Body of pancreas (tissue), 4 donors: ENCODE measurements around the gene LIMS1. TPM values are rescaled to one million over a fixed set of nuclear protein-coding genes. Genes with fewer than 3 reads are reported as not detected.

ENCODE experiments used
- ATAC-seq: fragments of 150-250 bp; one replicate; pipeline ENCODE4 v1.9.1; 2016
- DNase-seq, 4 donors: peaks; one replicate each; pipeline ENCODE4 v3.0.0-alpha.2; 2019
- H3K27ac ChIP-seq, 4 donors: fragments of 200-600 bp; sonication (generic); 1 replicate in 3 of 4; 2 replicates in 1 of 4; pipeline versions ENCODE4 v1.5.1 to v1.6.1; 2016 to 2019; ENCODE audit warnings: mild to moderate bottlenecking in 1 of 4, mixed read lengths in 1 of 4, moderate library complexity in 1 of 4
- H3K27me3 ChIP-seq, 2 donors: fragments of 200-600 bp; sonication (generic); one replicate each; pipeline ENCODE4 v1.6.0; 2016; ENCODE audit warnings: mild to moderate bottlenecking in 1 of 2
- H3K36me3 ChIP-seq, 2 donors: fragments of 200-600 bp; sonication (generic); replicated peaks in 1 of 2; 2 replicates each; pipeline ENCODE4 v1.5.1; 2016; ENCODE audit warnings: low read depth in 2 of 2; ENCODE audit not compliant: insufficient read depth in 1 of 2
- H3K4me1 ChIP-seq: fragments of 200-600 bp; sonication (generic); one replicate; pipeline ENCODE4 v1.6.0; 2016
- H3K4me3 ChIP-seq, 2 donors: fragments of 200-600 bp; sonication (generic); 1 replicate in 1 of 2; 2 replicates in 1 of 2; pipeline ENCODE4 v1.5.1; 2016 to 2019
- H3K9me3 ChIP-seq, 3 donors: fragments of 200-600 bp; sonication (generic); 1 replicate in 2 of 3; 2 replicates in 1 of 3; pipeline ENCODE4 v1.5.1; 2016
- CTCF ChIP-seq, 7 experiments: fragments of 450-650 bp in 4 of 7; fragments of 200-600 bp in 3 of 7; sonication (generic) in 3 of 7; IDR thresholded peaks; one replicate each; pipeline ENCODE4 v1.5.1; 2016 to 2019; ENCODE audit warnings: antibody characterized with exemption in 7 of 7
- POLR2A ChIP-seq, 3 donors: fragments of 450-650 bp; IDR thresholded peaks; one replicate each; pipeline ENCODE4 v1.6.1; 2016; ENCODE audit warnings: antibody characterized with exemption in 3 of 3, mild to moderate bottlenecking in 2 of 3
- WGBS, 2 donors: methylation state at CpG; one replicate each; pipeline ENCODE4 v1.1.5; 2017; 5-methylcytosine and 5-hydroxymethylcytosine counted together
- intact Hi-C: fragments of 100-400 bp; cut with DNase I; formaldehyde crosslinking; loops from one replicate; pipeline ENCODE4 v1.15.1; 2023
- total RNA-seq, 2 donors: library from RNA; depleted of rRNA; stranded (reverse); fragments of >200 nt; gene quantifications; one replicate each; pipeline ENCODE4 v1.1.0, GENCODE V29; 2016

LIMS1 gene
- total RNA-seq, 2 donors from 2014 or later: 19.1 to 28.3 TPM

DNA sequence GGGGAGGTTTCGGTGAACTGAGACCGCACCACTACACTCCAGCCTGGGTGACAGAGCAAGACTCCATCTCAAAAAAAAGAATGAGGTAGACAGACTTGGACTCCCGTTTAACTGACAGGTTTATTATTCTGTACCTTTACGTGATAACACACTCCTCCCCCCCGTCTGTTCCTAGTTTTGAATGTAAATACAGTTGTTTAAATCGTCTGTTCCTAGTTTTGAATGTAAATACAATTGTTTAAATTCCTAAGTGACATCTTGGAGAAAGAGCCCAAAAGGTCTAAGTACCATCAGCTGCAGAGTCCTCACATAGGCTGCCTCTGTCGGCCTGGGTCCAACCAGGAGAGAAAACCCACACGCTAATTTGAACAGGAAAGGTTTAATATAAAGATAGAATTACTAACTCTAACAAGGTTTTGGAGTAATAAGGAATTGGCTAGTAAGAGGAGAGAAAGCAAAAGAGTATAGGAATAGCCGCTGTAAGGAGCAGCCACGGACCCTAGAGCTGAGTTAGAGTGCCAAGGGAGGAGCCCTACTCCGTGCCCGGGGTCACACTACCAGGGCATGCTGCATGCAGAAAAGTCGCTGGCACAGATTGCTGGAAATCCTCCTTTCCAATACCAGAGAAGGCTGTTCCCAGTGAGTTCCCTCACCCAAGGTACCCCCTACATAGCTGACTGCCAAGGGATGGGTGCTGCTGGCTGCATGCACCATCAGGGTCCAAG lies 101.5 kb downstream of the LIMS1 start:
- Histone ChIP-seq H3K9me3 (no peaks in the 10 kb centered on the region), H3K27ac (peak overlapping the region in 1 of 4 donors; percentile 75), H3K4me1 (peaks cover 54% of the 10 kb centered on the region), H3K27me3 (no peaks in the 10 kb centered on the region), H3K4me3 (no peak overlapping the region), H3K36me3 (no peaks in the 10 kb centered on the region)
- 65 to 69% methylated on average over 13 of the region's 13 CpGs for WGBS, 2 donors
- DNase-seq (no peak), ATAC-seq (no peak)
- TF ChIP-seq CTCF (IDR thresholded peaks at IDR 0.05): no peak
- TF ChIP-seq POLR2A (IDR thresholded peaks at IDR 0.05): no peak
- intact Hi-C loops: no loop called here

- intact Hi-C loops: no loop called here
- peak; percentile 62 for ATAC-seq
- H3K27me3 ChIP-seq: no peaks in the 10 kb centered on the region
- H3K4me1 ChIP-seq: peaks cover 47% of the 10 kb centered on the region
- H3K36me3 ChIP-seq: no peaks in the 10 kb centered on the region
- 3% methylated on average over 4 of the region's 4 CpGs for WGBS, 2 donors
- H3K9me3 ChIP-seq: no peaks in the 10 kb centered on the region
- H3K27ac ChIP-seq: peak overlapping the region; percentile 25 to 75 (median 40)
- peak in 3 of 4 donors; percentile 45 to 76 (median 49) for DNase-seq
- no peak for TF ChIP-seq CTCF (IDR thresholded peaks at IDR 0.05)
- peak in 1 of 3 donors; percentile 36 for TF ChIP-seq POLR2A (IDR thresholded peaks at IDR 0.05)
- no peak overlapping the region for H3K4me3 ChIP-seq
Observed at GRCh38 chr2:108637304-108637669, 103.0 kb downstream of the LIMS1 start.

DNA sequence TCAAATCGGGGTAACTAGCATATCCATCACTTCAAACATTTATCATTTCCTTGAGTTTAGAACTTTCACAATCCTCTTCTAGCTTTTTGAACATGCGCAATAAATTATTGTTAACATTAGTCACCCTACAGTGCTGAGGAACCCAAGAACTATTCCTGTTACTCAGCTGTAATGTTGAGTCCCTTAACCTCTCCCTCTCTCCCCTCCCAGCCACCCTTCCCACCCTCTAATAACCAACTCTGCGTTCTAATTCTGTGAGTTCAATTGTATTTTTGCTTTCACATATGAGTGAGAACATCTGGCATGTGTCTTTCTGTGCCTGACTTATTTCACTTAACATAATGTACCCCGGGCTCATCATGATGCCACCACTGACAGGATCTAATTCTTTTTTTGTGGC lies 106.5 kb downstream of the LIMS1 start:
- WGBS, 2 donors: 74 to 79% methylated on average over 4 of the region's 4 CpGs
- TF ChIP-seq POLR2A (IDR thresholded peaks at IDR 0.05) (no peak), CTCF (IDR thresholded peaks at IDR 0.05) (no peak)

GRCh38 chr2:108641756-108642155 lies 107.5 kb downstream of the LIMS1 start:
- TF ChIP-seq POLR2A (IDR thresholded peaks at IDR 0.05) (no peak), CTCF (IDR thresholded peaks at IDR 0.05) (no peak)
- WGBS, 2 donors: 76 to 82% methylated on average over 2 of the region's 2 CpGs
- Histone ChIP-seq H3K9me3 (no peaks in the 10 kb centered on the region), H3K27ac (no peak overlapping the region), H3K4me1 (peaks cover 14% of the 10 kb centered on the region), H3K27me3 (no peaks in the 10 kb centered on the region), H3K36me3 (no peaks in the 10 kb centered on the region), H3K4me3 (no peak overlapping the region)
- DNase-seq (no peak), ATAC-seq (no peak)
- intact Hi-C loops: no loop called here

More for the DNA sequence above, 106.5 kb downstream of the LIMS1 start:
- no peak overlapping the region for H3K27ac ChIP-seq
- no peaks in the 10 kb centered on the region for H3K9me3 ChIP-seq
- ATAC-seq: no peak
- intact Hi-C loops: no loop called here
- no peak for DNase-seq
- H3K4me3 ChIP-seq: no peak overlapping the region
- no peaks in the 10 kb centered on the region for H3K36me3 ChIP-seq
- peaks cover 24% of the 10 kb centered on the region for H3K4me1 ChIP-seq
- H3K27me3 ChIP-seq: no peaks in the 10 kb centered on the region
